Measurements from ENCODE around the gene PPP1R16B.
A peak's percentile ranks its signal among the peaks of the same experiment; 100 is the strongest.
"Not testable (repeated sequence)": the region's sequence is repeated elsewhere in the genome, so short reads cannot be mapped to it uniquely, and the experiment has no call there.

Gene PPP1R16B

GRCh38 chr20:38939686-38940085 is 134.2 kb downstream of the PPP1R16B start:
- no peak for DNase-seq

- no peak for DNase-seq
Measured at GRCh38 chr20:38940644-38941043, 135.1 kb downstream of the PPP1R16B start.

- no peak for DNase-seq
Measured at GRCh38 chr20:38941726-38942389, 136.4 kb downstream of the PPP1R16B start.

GRCh38 chr20:38945012-38945411 is 139.5 kb downstream of the PPP1R16B start:
- DNase-seq = no peak

GRCh38 chr20:38946836-38947235 is 141.3 kb downstream of the PPP1R16B start:
- DNase-seq = no peak

DNA sequence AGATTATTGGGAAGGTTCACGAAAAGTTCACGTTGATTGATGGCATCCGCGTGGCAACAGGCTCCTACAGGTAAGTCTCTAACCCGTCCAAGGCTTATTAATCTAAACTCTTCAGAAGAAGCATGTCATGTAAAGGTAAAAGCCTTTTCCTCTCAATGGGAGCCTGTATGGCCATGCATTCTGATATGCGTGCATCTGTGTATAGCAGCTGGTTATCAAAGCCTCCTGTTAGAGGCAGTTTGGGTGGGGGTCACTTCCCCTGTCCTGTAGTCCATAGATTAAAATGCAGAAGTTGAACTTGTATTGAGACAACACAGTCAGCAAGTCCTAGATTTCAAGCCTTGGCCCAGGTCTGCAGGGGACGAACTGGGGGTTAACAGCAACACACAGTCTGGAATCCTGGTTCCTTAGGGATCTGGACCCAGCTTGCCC is 142.4 kb downstream of the PPP1R16B start:
- DNase-seq = no peak

GRCh38 chr20:38950254-38950653 is 144.8 kb downstream of the PPP1R16B start:
- no peak for DNase-seq

GRCh38 chr20:38951611-38952010 is 146.1 kb downstream of the PPP1R16B start:
- no peak for DNase-seq

- no peak for DNase-seq
Measured at GRCh38 chr20:38952153-38952552, 146.7 kb downstream of the PPP1R16B start.

GRCh38 chr20:38953630-38954340 is 148.3 kb downstream of the PPP1R16B start:
- DNase-seq = no peak

DNA sequence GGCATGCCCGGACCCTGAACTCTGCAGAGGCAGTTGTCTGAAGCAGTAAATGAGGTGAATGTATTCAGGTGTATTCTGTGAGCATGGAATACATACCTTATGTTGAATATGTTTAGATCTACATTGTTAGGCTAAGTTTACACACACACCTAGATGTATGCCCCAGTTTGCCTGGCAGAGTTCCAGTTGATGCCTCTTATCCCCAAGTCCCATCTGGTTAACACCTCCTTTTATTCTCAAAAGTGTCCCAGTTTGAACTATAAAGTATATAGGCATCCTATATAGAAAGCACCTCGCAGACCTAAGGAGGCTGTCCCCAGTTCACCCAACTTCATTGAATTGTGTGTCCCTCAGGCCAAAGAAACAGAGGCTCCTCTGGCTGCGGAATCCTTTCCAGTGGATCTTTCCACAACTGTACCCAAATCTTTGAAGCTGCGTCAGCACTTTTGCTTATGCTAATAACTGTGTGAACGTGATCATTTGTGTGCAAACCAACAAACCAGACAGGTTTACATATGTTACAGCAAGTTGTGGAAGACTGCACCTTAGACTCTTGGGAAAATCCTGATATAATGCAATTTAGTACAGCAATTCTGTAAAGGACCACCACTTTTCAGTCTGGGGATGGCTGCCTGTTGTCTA is 151.9 kb downstream of the PPP1R16B start:
- DNase-seq = no peak

- no peak for DNase-seq
Measured at GRCh38 chr20:38957915-38958485, 152.5 kb downstream of the PPP1R16B start.

GRCh38 chr20:38960187-38960687 is 154.7 kb downstream of the PPP1R16B start:
- not testable (repeated sequence) for DNase-seq

- DNase-seq = no peak
Measured at GRCh38 chr20:38961530-38962043, 156.1 kb downstream of the PPP1R16B start.

DNA sequence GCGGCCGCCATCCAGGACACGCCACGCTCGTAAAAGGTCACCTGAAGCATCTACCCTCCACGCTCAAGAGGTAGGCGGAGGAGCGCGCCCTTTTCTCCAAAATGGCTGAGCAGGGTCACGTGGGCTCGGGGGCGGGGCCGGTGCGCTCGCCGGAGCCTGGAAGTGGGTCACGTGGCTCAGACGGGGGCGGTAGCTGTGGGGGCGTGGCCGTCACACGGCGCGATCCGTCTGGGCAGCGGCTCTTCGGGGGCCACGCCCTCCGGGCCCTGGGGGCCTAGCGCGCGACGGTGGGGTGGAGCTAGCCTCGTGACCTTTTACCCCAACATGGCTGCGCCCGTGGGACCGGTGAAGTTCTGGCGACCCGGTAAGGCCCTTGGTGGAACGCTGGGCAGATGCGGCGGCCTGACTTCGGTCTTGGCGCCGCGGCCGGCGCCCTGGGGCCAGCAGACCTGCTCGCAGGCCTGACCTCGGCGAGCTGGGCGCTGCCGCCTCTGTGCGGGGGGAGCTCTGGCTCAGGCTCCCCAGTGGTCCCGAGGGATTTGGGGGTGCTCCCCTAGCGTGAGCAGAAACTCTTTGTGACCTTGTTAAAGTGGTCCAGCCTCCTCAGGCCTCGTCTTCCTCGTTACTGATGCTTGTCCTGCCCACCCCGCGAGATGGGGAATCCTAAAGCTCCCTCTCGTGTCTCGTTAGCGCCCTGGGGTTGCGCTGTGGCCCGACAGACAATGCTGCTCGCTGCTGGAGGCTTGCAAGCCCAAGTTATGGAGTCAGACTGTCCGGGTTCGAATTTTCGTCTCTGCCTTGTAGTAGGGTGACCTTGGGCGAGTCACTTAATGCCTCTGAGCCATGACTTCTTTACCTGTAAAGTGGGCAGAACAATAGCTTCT is 156.8 kb downstream of the PPP1R16B start, which contains the start of gene DHX35:
Gene DHX35, plus strand, starts transcription at position 301 of the 884 bp plus-strand sequence. Its CDS starts 24 bp downstream, at position 325.
- DNase-seq = peak; percentile 96

DNA sequence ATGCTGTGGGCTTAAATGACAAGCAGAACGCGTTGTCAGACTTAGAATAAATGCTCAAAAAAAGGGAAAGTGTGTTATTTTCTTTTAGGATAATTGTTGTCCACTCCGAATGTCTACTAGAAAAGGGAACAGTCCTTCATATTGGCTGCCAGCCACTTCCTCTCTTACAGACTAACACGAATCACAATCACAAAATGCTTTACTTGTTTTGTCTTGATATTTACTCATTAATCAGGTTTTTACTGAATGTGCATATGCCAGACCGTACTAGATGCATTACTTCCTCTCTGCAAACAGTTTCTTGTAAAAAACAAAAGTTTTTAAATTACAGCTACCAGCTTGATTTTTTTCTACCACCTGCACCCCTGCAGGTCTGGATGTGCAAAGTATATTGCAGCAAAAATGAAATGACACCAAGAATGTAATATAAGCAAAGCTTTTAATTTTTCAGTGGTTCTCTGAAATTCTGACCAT is 157.5 kb downstream of the PPP1R16B start:
- no peak for DNase-seq

- no peak for DNase-seq
Measured at GRCh38 chr20:38963745-38964144, 158.2 kb downstream of the PPP1R16B start.

DNA sequence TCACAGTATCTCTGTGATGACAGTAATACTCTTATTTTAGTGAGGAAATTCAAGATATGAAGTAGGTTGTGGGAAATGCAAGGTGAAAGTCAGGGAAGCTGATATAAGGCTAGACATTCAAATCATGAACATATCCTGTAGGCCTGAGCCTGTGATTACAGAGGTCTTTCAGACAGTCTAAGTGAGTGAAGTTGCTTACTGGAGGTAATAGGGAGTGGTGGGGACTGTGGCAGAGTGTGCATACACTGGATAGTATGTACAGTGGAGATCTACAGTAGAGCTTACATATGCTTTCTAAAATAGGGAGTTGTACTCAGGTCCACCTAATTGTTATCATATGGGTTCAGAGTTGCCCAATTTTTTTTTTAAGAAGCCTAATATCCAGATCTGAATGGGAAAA is 159.8 kb downstream of the PPP1R16B start:
- no peak for DNase-seq

DNA sequence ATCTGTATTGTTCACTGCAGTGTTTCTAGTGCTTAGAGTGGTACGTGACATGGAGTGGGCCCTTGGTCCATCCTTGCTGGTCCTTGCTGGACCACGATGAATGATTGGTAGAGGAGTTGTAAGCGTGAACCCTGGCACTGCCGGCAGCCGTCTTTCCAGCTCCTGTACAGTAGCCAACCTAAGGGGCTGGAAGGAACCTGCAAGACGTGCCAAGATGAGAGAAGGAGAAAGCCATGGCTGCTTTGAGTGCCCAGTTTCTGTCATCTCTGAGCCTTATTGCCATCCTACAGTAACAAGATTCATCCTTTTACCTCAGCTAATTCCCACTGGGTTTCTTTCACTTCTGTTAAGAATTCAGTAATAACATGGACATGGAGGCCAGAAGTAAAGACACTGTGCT is 162.6 kb downstream of the PPP1R16B start:
- no peak for DNase-seq

- no peak for DNase-seq
Measured at GRCh38 chr20:38969708-38970107, 164.2 kb downstream of the PPP1R16B start.

DNA sequence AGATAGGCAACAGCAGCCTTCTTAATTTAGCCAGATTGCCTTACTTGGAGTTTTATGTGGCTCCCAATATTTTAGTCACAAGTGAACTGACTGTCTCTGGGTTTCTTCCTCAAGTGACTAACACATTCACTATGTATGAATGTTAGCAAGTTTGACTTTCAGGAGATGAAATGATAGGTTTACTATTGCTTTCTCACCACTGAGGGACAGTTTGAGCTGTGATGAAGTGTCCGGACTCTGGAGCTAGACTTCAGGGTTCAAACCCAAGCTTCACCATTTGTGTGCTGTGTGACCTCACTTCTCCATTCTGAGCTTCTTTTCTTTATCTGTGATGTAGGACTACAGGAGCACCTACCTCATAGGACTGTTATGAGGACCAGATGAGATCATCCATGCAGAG is 164.8 kb downstream of the PPP1R16B start:
- DNase-seq = no peak

Measured in NCI-H774 (cell line).